CD4-positive, alpha-beta T cell treated with Interleukin-17A for 4 hours (primary cell): Measurements from ENCODE around the gene TMCC2.
"Not testable (repeated sequence)": the region's sequence is repeated elsewhere in the genome, so short reads cannot be mapped to it uniquely, and the experiment has no call there.

Experiments used
- DNase-seq: peaks from one replicate; pipeline ENCODE4 v3.0.0-alpha.2; 2020; ENCODE audit warnings: mixed read lengths

Gene TMCC2

DNA sequence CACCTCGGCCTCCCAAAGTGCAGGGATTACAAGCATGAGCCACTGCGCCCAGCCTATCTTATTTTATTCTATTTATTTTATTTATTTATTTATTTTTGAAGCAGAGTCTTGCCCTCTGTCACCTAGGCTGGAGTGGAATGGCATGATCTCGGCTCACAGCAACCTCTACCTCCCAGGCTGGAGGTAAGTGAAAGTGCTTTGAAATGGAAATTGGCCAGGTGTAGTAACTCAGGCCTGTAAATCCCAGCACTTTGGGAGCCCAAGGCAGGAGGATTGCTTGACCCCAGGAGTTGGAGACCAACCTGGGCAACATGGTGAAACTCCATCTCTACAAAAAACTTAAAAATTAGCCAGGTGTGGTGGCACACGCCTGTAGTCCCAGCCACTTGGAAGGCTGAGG lies 11.2 kb upstream of the TMCC2 start:
- DNase-seq = no peak

- DNase-seq = no peak
These were observed 10.3 kb upstream of the TMCC2 start for GRCh38 chr1:205217418-205217817.

DNA sequence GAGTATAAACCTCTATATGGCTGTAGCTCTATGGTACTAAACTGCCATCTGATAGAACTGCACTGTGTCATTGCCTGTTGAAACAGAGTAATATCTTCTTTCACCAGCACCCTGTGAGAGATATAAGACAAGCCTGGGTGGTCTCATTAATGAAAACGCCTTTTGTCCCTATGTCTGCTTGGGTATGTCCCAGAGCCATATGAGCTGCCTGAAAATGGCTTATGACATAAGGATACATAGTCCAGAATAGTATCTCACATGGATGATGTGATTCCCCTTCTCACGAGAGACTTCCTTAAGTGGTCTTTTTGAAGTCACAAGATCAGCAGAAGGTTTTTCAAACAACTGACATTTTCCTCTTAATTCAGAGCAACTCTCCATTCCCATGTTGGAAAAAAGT lies 7.3 kb upstream of the TMCC2 start:
- no peak for DNase-seq

DNA sequence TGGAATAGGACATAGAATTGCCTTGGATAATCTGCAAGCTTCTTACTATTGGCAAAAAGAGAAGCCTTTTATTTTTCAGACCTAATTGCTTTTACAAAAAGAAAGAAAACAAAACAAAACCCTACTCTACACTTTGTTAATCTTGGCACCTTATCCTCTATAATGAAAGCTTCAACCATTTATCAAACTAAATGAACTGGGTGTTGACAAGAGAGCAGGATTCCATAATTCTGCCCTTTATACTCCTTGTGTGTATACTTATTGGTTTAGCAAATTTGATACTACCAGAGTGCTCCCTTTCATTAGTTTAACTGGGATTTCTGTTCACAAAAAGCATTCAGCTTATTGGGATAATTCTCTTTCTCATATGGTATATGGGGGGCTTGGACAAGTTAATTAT lies 3.0 kb upstream of the TMCC2 start:
- DNase-seq = no peak

GRCh38 chr1:205225901-205226765 lies 1.6 kb upstream of the TMCC2 start:
- no peak for DNase-seq

- DNase-seq = no peak
These were observed 720 bp upstream of the TMCC2 start for GRCh38 chr1:205226868-205227583.

GRCh38 chr1:205228093-205228521 lies 361 bp downstream of the TMCC2 start:
- peak; percentile 17 for DNase-seq

DNA sequence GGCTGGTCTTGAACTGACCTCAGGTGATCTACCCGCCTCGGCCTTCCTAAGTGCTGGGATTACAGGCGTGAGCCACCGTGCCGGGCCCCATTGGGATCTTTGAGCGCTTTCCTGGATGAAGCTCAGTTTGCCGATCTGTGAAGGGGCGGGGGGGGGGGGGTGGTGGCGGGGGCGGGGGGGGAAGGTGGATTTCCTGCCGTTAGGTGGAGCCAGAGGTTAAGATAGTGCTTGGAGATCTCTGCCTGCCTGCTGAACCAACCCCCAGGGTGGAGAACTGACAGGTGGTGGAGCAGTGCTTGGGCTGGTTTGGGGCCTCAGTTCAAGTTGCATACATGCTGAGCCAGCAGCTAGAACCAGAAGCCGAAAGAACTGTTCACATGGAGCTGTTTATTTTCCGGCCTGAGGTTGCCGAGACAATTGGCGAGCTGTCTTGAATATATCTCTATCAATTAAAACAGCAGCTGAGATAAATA lies 1.7 kb downstream of the TMCC2 start:
- DNase-seq = peak; percentile 80

- DNase-seq = no peak
These were observed 2.4 kb downstream of the TMCC2 start for GRCh38 chr1:205229916-205230700.

DNA sequence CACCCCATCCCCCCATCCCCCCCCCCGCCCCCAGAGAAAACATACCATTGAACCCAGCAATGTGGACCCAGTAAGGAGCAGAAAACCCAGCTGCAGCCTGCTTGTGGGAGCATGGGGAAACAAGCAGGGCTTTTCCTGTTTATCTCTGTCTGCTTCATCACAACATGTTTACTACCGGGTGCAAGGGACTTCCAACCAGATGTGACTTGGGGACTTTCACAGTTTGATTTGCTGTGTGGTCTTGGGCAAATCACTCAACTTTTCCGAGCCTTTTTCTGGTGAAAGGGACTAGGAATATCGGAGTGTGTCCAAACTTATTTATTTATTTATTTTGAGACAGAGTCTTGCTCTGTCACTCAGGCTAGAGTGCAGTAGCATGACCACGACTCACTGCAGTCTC lies 3.2 kb downstream of the TMCC2 start:
- no peak for DNase-seq

GRCh38 chr1:205232127-205232820 lies 4.5 kb downstream of the TMCC2 start:
- no peak for DNase-seq

GRCh38 chr1:205232945-205233397 lies 5.2 kb downstream of the TMCC2 start:
- DNase-seq = no peak

DNA sequence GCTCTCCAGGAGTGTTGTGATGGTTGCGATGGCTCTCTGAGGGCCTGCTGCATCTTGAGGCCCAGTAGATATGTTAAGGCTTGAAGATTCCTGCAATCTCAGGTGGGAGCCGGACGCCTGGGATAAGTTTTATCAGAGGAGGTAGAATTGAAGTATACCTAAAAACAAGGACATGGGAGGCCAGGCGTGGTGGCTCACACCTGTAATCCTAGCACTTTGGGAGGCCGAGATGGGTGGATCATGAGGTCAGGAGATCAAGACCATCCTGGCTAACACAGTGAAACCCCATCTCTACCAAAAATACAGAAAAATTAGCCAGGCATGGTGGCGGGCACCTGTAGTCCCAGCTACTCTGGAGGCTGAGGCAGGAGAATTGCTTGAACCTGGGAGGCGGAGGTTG lies 6.2 kb downstream of the TMCC2 start:
- not testable (repeated sequence) for DNase-seq

DNA sequence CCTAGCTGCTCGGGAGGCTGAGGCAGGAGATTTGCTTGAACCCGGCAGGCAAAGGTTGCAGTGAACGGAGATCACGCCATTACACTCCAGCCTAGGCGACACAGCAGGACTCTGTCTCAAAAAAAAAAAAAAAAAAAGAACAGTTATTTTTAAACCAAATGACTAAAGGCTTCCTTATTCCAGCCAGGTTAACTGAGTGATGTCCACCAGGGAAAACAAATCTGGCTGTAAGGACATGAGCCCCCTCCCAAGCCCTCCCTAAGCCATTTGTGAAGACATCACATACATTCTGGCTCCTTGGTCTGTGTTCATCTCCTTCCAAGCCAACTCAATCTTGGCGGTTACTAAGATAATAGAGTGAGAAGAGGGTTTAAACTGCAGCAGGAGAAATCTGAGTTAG lies 8.2 kb downstream of the TMCC2 start:
- DNase-seq = no peak

- DNase-seq = no peak
These were observed 8.8 kb downstream of the TMCC2 start for GRCh38 chr1:205236526-205236925.

DNA sequence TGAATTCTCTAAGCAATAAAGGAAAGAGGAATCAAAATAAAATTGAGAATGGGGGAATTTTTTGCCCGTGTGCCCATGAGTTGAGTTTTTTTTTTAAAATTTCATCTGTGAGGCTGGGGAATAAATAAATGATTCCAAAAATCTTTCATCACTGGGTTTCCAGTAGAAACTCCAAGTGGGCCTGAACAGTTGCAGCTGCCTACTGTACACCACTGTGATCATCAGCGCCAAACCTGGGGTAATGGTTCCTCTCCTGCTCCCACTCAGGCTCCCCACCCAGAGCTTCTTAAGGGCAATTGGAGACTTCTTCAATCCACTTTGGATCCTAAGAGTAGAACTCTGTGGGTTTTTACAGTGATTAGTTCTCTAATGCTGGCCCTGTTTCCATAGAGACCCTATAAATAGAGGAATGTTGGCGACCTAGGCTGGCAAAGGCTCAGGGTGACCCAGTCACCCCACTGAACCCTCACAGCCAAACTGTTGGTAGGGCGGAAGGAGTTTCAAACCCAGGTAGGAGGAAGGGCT lies 9.3 kb downstream of the TMCC2 start:
- DNase-seq = no peak

DNA sequence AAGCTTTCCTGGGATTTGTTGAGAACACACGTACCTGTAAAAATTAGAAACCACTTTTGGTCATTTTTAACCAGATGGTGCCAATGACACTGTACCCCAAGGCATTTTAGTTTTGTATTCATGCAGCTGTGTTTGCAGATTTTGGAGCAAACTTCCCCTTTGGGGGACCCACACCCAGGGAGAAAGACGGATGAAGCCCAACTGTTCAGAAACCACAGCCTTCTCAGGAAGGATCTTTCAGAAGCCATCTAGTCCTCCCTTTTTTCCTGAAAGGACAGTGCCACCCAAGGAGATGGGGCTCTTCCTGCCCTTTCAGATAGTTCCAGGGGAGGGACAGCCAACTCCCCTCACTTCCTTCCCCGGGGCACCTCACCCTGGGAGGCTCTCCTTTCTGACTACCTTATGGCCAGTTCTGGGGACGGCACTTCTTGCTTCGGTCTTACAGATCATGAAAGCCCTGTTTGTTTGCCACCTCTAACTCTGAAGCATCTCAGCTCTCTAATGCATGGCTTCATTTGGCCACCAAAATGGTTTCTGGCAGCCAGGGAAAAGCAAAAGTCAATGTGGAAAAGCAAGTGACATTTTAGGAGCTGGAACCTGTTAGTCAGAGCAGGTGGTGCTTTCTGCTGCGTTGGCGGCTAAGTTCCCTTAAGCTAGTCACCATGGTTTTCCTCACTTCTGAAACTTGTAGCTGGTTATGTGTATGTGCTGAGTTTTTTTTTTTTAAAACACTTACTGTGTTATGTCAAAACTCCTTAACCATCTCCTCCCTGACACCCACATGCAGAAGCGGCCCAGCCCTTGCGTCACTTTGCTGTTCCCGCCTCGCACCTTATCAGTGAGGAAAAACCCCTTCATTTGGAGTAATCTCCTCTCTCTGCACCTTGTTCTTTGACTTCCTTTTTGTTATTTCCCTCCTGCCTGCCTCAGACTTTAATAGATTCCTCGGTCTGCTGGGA lies 10.1 kb downstream of the TMCC2 start:
- DNase-seq = no peak

DNA sequence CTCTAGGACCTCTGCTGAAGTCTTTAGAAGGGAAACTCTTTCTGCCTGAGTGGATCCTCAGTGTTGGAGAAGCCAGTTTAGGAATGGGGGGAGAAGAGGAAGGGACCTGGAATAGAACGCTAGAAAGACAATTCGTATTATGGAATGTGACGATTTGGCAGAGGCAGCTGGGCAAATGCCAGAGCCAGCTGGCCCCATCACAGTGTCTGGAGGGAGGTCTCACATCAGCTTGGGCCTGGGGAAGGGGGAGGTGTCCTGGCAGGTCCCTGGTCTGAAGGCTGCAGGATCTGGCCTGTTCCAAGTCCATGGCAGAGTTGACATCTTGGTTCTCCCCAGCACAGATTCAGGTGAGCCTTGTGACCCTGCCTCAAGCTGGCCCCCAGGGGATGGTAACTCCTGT lies 11.3 kb downstream of the TMCC2 start:
- DNase-seq = no peak

DNA sequence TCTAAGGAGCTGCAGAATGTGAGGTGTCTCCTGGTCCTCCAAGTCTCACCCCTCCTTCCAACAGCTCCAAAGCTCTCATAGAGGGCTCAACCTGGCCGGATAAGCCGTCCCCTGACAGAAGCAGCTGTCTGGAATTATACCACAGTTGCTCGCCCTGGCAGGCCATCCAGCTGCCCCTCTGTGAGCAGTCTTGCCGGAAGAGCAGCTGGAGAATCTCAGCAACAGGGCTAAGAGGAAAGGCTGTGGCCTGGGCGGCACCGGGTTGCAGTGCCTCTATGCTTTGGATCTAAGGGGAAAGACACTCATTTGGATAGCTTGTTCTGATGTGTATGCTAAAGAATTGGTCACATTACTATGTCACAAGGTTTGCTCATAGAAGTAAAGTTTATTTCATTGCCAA lies 12.4 kb downstream of the TMCC2 start:
- DNase-seq = no peak

GRCh38 chr1:205240569-205240968 lies 12.8 kb downstream of the TMCC2 start:
- no peak for DNase-seq
